Stimulated activated CD8-positive, alpha-beta memory T cell treated with anti-CD3 and anti-CD28 coated beads, Interleukin-4, amount 100 ng/mL, for 1 hour (primary cell): Measurements from ENCODE around the gene SLC25A20.
"Not testable (repeated sequence)": the region's sequence is repeated elsewhere in the genome, so short reads cannot be mapped to it uniquely, and the experiment has no call there.

Experiments used
- DNase-seq, 2 donors: peaks; one replicate each; pipeline ENCODE4 v3.0.0-alpha.2; 2020; ENCODE audit warnings: low read depth in 2 of 2, low spot score in 1 of 2

The SLC25A20 gene

GRCh38 chr3:48898383-48899234 lies at the start of gene SLC25A20:
TSS of gene SLC25A20 (minus strand) at chr3:48898882. CDS start at chr3:48898794, 88 bp downstream.
- DNase-seq: peak; percentile 65 to 80

GRCh38 chr3:48945891-48946549 lies 47.3 kb upstream of the SLC25A20 start:
- DNase-seq: no peak

GRCh38 chr3:48945432-48945831 lies 46.8 kb upstream of the SLC25A20 start:
- no peak for DNase-seq

- DNase-seq: no peak
Observed at GRCh38 chr3:48938689-48939088, 40.0 kb upstream of the SLC25A20 start.

- no peak for DNase-seq
Observed at GRCh38 chr3:48938156-48938555, 39.5 kb upstream of the SLC25A20 start.

GRCh38 chr3:48935530-48935929 lies 36.8 kb upstream of the SLC25A20 start:
- DNase-seq: no peak

- no peak for DNase-seq
Observed at GRCh38 chr3:48934333-48934991, 35.8 kb upstream of the SLC25A20 start.

- DNase-seq: no peak
Observed at GRCh38 chr3:48931944-48932580, 33.4 kb upstream of the SLC25A20 start.

GRCh38 chr3:48930590-48930989 lies 31.9 kb upstream of the SLC25A20 start:
- DNase-seq: no peak

- no peak for DNase-seq
Observed at GRCh38 chr3:48929358-48930035, 30.8 kb upstream of the SLC25A20 start.

- no peak for DNase-seq
Observed at GRCh38 chr3:48928679-48929078, 30.0 kb upstream of the SLC25A20 start.

GRCh38 chr3:48927928-48928327 lies 29.2 kb upstream of the SLC25A20 start:
- no peak for DNase-seq

- DNase-seq: no peak
Observed at GRCh38 chr3:48926425-48927392, 28.0 kb upstream of the SLC25A20 start.

- DNase-seq: peak; percentile 12 to 19
Observed at GRCh38 chr3:48919215-48920138, 20.8 kb upstream of the SLC25A20 start.

GRCh38 chr3:48918388-48919214 lies 19.9 kb upstream of the SLC25A20 start, which contains the start of gene ARIH2:
TSS of gene ARIH2 (plus strand) at chr3:48918842. CDS start at chr3:48927559, 8,717 bp downstream.
- DNase-seq: peak; percentile 73 to 78

- DNase-seq: no peak
Observed at GRCh38 chr3:48915296-48915695, 16.6 kb upstream of the SLC25A20 start.

- not testable (repeated sequence) for DNase-seq
Observed at GRCh38 chr3:48907026-48907425, 8.3 kb upstream of the SLC25A20 start.

GRCh38 chr3:48899273-48899672 lies 591 bp upstream of the SLC25A20 start:
- peak in 1 of 2 donors; percentile 6 for DNase-seq
